ENCODE data around the gene SORCS3. TPM values are rescaled to one million over a fixed set of nuclear protein-coding genes. Genes with fewer than 3 reads are reported as not detected.

Gene SORCS3
- total RNA-seq, 1 donor from 2014 or later = not detected

DNA sequence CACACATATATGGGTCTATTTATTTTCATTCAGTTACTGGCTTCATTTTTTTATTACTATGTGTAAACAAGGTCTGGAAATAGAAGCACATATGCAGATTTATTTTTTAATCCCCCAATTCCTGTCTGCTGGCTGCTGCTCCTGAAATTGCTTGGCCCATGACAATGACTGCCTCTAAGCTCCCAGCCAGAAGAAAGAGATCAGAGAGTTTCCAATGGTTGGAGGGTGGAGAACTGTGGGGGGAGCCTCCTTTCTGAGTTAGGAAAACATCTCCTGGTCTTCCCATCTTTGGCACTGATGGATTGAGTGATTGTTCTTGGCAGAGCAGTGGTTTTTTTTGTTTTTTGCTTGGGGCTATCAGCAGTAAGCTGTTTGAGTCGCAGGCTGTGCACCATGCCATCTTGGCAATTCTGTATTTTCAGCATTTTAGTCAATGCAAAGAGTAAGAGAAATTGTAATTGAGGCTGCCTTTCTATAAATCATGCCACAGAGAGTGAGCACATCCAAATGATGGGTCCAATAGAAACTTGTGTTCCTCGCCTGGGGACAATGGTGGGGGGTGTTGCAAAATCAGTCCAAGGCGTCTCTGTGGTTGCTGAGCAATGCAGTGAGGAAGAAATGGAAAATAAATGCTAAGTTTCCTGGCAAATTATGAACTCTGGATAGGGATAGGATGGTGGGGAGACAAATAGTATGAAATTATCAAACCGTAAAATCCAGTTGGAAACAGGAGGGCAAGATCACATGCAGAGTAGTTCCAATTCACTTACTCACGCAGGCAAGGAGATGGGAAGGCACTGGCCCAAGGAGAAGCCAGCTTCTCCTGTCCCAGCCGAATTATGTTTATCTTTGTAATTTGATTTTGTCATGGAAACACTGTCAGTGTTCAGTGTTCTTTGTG is 382.4 kb downstream of the SORCS3 start:
- Histone ChIP-seq H3K9me3 (no peaks in the 10 kb centered on the region), H3K27me3 (no peaks in the 10 kb centered on the region), H3K36me3 (no peaks in the 10 kb centered on the region), H3K27ac (no peak overlapping the region), H3K4me1 (no peaks in the 10 kb centered on the region), H3K4me3 (no peak overlapping the region)
- TF ChIP-seq, protein P1, sequence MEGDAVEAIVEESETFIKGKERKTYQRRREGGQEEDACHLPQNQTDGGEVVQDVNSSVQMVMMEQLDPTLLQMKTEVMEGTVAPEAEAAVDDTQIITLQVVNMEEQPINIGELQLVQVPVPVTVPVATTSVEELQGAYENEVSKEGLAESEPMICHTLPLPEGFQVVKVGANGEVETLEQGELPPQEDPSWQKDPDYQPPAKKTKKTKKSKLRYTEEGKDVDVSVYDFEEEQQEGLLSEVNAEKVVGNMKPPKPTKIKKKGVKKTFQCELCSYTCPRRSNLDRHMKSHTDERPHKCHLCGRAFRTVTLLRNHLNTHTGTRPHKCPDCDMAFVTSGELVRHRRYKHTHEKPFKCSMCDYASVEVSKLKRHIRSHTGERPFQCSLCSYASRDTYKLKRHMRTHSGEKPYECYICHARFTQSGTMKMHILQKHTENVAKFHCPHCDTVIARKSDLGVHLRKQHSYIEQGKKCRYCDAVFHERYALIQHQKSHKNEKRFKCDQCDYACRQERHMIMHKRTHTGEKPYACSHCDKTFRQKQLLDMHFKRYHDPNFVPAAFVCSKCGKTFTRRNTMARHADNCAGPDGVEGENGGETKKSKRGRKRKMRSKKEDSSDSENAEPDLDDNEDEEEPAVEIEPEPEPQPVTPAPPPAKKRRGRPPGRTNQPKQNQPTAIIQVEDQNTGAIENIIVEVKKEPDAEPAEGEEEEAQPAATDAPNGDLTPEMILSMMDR (IDR thresholded peaks at IDR 0.05) = no peak
- intact Hi-C loops (cut with DNase I) = no loop called here
- ATAC-seq (no peak), DNase-seq (no peak)

DNA sequence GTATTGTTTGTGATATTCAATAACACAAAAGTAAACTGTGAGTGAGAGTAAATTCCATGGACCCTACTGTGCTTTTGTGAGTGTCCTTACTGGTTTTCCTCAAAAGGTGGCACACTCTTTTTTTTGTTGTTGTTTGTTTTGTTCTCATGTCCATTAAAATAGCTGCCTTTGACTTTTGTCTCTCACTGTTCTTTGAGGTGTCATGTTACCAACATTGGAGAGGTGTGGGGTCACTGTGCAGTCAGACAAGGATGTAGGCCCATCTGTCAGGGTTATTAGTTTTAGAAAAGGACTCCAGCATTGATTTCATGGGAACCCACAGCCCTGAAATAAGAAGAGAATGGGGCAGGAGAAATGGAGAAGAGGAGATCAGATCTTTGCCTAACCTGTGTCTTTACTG is 383.1 kb downstream of the SORCS3 start:
- no peaks in the 10 kb centered on the region for H3K36me3 ChIP-seq
- no peaks in the 10 kb centered on the region for H3K27me3 ChIP-seq
- H3K4me3 ChIP-seq = no peak overlapping the region
- TF ChIP-seq, protein P1 (IDR thresholded peaks at IDR 0.05) = no peak
- H3K9me3 ChIP-seq = no peaks in the 10 kb centered on the region
- DNase-seq (no peak), ATAC-seq (no peak)
- intact Hi-C loops (cut with DNase I) = no loop called here
- H3K27ac ChIP-seq = no peak overlapping the region
- no peaks in the 10 kb centered on the region for H3K4me1 ChIP-seq

DNA sequence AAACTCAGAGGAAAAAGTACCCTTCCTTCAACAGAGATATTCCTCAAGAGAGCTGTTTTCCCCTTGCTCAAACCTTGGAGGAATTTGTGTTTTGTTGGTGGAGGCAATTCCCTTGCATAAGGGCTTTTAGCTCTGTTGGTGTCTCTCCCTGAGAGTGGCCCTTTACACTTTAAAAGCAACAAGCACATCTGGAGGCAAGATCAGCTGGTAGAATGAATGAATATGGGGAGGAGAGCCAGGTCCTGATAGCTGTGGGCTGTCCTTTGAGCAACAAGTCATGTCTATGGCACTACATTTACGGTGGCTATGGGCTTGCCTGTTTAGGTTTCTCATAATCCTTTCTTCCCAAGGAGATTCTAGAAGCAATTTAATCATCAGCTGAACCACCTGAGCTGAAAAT is 384.0 kb downstream of the SORCS3 start:
- no peak overlapping the region for H3K4me3 ChIP-seq
- intact Hi-C loops (cut with DNase I) = no loop called here
- no peaks in the 10 kb centered on the region for H3K27me3 ChIP-seq
- H3K9me3 ChIP-seq = no peaks in the 10 kb centered on the region
- H3K4me1 ChIP-seq = no peaks in the 10 kb centered on the region
- DNase-seq = no peak
- ATAC-seq = no peak
- TF ChIP-seq, protein P1 (IDR thresholded peaks at IDR 0.05) = no peak
- H3K36me3 ChIP-seq = no peaks in the 10 kb centered on the region
- no peak overlapping the region for H3K27ac ChIP-seq

DNA sequence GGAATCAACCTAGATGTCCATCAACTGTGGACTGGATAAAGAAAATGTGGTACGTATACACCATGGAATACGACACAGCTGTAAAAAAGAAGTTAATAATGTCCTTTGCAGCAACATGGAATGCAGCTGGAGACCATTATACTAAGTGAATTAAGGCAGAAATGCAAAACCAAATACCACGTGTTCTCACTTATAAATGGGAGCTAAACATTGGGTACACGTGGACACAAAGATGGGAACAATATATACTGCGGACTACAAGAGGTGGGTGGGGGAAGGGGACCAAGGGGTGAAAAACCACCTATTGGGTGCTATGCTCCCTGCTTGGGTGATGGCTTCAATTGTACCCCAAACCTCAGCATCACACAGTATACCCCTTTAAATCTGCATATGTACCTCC is 385.5 kb downstream of the SORCS3 start:
- no peak for DNase-seq
- intact Hi-C loops (cut with DNase I) = no loop called here
- TF ChIP-seq, protein P1 (IDR thresholded peaks at IDR 0.05) = no peak
- no peak overlapping the region for H3K27ac ChIP-seq
- H3K4me1 ChIP-seq = no peaks in the 10 kb centered on the region
- ATAC-seq = no peak
- no peaks in the 10 kb centered on the region for H3K36me3 ChIP-seq
- H3K27me3 ChIP-seq = no peaks in the 10 kb centered on the region
- H3K4me3 ChIP-seq = no peak overlapping the region
- no peaks in the 10 kb centered on the region for H3K9me3 ChIP-seq

DNA sequence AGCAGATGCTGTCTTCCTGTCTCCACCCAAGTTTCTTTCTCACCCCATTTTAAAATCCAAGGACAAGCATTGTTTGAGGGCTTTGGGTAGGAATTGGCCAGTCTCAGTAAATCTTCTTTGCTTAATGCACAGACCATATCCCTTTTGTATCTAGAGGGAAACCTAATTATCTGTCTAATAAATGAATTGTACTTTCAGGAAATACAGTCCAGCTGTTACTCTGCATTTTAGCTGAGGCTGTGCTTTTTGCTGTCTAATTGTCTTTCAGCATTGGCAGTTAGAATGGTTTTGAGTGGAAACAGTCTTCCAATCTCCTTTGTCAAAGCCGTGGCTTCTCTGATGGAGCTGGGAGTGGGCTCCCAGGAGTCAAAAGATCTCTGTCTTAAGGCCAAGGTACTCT is 388.2 kb downstream of the SORCS3 start:
- DNase-seq (no peak), ATAC-seq (no peak)
- intact Hi-C loops (cut with DNase I) = no loop called here
- Histone ChIP-seq H3K4me3 (no peak overlapping the region), H3K36me3 (no peaks in the 10 kb centered on the region), H3K27me3 (no peaks in the 10 kb centered on the region), H3K9me3 (no peaks in the 10 kb centered on the region), H3K27ac (no peak overlapping the region), H3K4me1 (no peaks in the 10 kb centered on the region)
- TF ChIP-seq, protein P1 (IDR thresholded peaks at IDR 0.05) = no peak
